ENCODE measurements around the gene FAM184B.

The FAM184B gene

DNA sequence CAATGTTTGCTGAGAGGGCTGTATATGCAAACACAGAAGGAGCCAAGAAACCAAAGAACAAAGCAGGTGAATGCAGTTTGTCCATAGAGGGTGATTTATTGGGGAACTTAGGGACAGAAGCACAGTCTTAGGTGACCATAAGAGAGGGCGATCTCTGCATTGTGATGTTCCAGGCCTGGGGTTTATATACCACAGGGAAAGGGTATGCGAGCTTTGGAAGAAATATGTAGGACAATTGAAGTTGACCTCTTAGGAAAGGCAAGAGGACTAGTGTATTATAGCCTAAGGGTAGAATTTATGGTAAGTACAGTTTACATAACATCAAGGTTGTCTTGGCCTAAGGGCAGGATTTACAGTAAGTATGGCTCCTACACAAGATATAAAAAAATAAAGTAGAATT is 27.8 kb downstream of the FAM184B start:
- Histone ChIP-seq H3K4me2 (ENCODE audit: low read depth, low read length, poor library complexity, severe bottlenecking) (no peak overlapping the region), H3K9me3 (ENCODE audit: insufficient read depth, low read depth, low read length) (no peaks in the 10 kb centered on the region), H3K79me2 (ENCODE audit: insufficient read depth, low read length) (no peaks in the 10 kb centered on the region), H3K9ac (ENCODE audit: low read depth, low read length, poor library complexity, severe bottlenecking) (no peak overlapping the region), H3K4me1 (ENCODE audit: insufficient read depth, low read length, poor library complexity, severe bottlenecking) (no peaks in the 10 kb centered on the region), H2AFZ (ENCODE audit: low read length) (no peak overlapping the region), H3K36me3 (ENCODE audit: insufficient read depth, low read length) (no peaks in the 10 kb centered on the region), H3F3A (ENCODE audit: low read depth) (no peaks in the 10 kb centered on the region), H3K4me3 (ENCODE audit: low read length, poor library complexity, severe bottlenecking) (no peak overlapping the region), H4K20me1 (ENCODE audit: insufficient read depth, low read length, poor library complexity, severe bottlenecking) (no peaks in the 10 kb centered on the region), H3K27me3 (ENCODE audit: insufficient read depth, low read length, poor library complexity, severe bottlenecking) (no peaks in the 10 kb centered on the region), H3K9me2 (replicated peaks; ENCODE audit: low read depth, low read length) (no peaks in the 10 kb centered on the region)
- no peak for TF ChIP-seq CTCF (conservative IDR thresholded peaks at IDR 0.05; ENCODE audit: low read length)
- no peak for TF ChIP-seq EZH2phosphoT487 (IDR thresholded peaks at IDR 0.05; ENCODE audit: borderline replicate concordance)

GRCh38 chr4:17740702-17741101 is 40.7 kb downstream of the FAM184B start:
- H3K9ac ChIP-seq (ENCODE audit: low read depth, low read length, poor library complexity, severe bottlenecking): no peak overlapping the region
- no peak overlapping the region for H2AFZ ChIP-seq (ENCODE audit: low read length)
- H3F3A ChIP-seq (ENCODE audit: low read depth): no peaks in the 10 kb centered on the region
- H3K27me3 ChIP-seq (ENCODE audit: insufficient read depth, low read length, poor library complexity, severe bottlenecking): no peaks in the 10 kb centered on the region
- H3K4me1 ChIP-seq (ENCODE audit: insufficient read depth, low read length, poor library complexity, severe bottlenecking): no peaks in the 10 kb centered on the region
- no peak overlapping the region for H3K4me3 ChIP-seq (ENCODE audit: low read length, poor library complexity, severe bottlenecking)
- H3K9me3 ChIP-seq (ENCODE audit: insufficient read depth, low read depth, low read length): no peaks in the 10 kb centered on the region
- no peak for TF ChIP-seq EZH2phosphoT487 (IDR thresholded peaks at IDR 0.05; ENCODE audit: borderline replicate concordance)
- TF ChIP-seq CTCF (conservative IDR thresholded peaks at IDR 0.05; ENCODE audit: low read length): no peak
- no peaks in the 10 kb centered on the region for H4K20me1 ChIP-seq (ENCODE audit: insufficient read depth, low read length, poor library complexity, severe bottlenecking)
- no peaks in the 10 kb centered on the region for H3K36me3 ChIP-seq (ENCODE audit: insufficient read depth, low read length)
- H3K9me2 ChIP-seq (replicated peaks; ENCODE audit: low read depth, low read length): no peaks in the 10 kb centered on the region
- H3K4me2 ChIP-seq (ENCODE audit: low read depth, low read length, poor library complexity, severe bottlenecking): no peak overlapping the region
- H3K79me2 ChIP-seq (ENCODE audit: insufficient read depth, low read length): no peaks in the 10 kb centered on the region

- Histone ChIP-seq H3K27me3 (ENCODE audit: insufficient read depth, low read length, poor library complexity, severe bottlenecking) (no peaks in the 10 kb centered on the region), H3K79me2 (ENCODE audit: insufficient read depth, low read length) (no peaks in the 10 kb centered on the region), H3K9me2 (replicated peaks; ENCODE audit: low read depth, low read length) (no peaks in the 10 kb centered on the region), H3K9me3 (ENCODE audit: insufficient read depth, low read depth, low read length) (no peaks in the 10 kb centered on the region), H3F3A (ENCODE audit: low read depth) (no peaks in the 10 kb centered on the region), H3K9ac (ENCODE audit: low read depth, low read length, poor library complexity, severe bottlenecking) (no peak overlapping the region), H3K4me3 (ENCODE audit: low read length, poor library complexity, severe bottlenecking) (no peak overlapping the region), H3K36me3 (ENCODE audit: insufficient read depth, low read length) (no peaks in the 10 kb centered on the region), H2AFZ (ENCODE audit: low read length) (no peak overlapping the region), H4K20me1 (ENCODE audit: insufficient read depth, low read length, poor library complexity, severe bottlenecking) (no peaks in the 10 kb centered on the region), H3K4me2 (ENCODE audit: low read depth, low read length, poor library complexity, severe bottlenecking) (no peak overlapping the region), H3K4me1 (ENCODE audit: insufficient read depth, low read length, poor library complexity, severe bottlenecking) (no peaks in the 10 kb centered on the region)
- TF ChIP-seq EZH2phosphoT487 (IDR thresholded peaks at IDR 0.05; ENCODE audit: borderline replicate concordance) (no peak), CTCF (conservative IDR thresholded peaks at IDR 0.05; ENCODE audit: low read length) (no peak)
Observed at GRCh38 chr4:17736484-17736883, 44.9 kb downstream of the FAM184B start.
